Activated CD8-positive, alpha-beta memory T cell treated with anti-CD3 and anti-CD28 coated beads for 24 hours (primary cell): ENCODE data around the gene IPO13.

Experiments
- DNase-seq: peaks from one replicate; pipeline ENCODE4 v3.0.0-alpha.2; 2020

The IPO13 gene

DNA sequence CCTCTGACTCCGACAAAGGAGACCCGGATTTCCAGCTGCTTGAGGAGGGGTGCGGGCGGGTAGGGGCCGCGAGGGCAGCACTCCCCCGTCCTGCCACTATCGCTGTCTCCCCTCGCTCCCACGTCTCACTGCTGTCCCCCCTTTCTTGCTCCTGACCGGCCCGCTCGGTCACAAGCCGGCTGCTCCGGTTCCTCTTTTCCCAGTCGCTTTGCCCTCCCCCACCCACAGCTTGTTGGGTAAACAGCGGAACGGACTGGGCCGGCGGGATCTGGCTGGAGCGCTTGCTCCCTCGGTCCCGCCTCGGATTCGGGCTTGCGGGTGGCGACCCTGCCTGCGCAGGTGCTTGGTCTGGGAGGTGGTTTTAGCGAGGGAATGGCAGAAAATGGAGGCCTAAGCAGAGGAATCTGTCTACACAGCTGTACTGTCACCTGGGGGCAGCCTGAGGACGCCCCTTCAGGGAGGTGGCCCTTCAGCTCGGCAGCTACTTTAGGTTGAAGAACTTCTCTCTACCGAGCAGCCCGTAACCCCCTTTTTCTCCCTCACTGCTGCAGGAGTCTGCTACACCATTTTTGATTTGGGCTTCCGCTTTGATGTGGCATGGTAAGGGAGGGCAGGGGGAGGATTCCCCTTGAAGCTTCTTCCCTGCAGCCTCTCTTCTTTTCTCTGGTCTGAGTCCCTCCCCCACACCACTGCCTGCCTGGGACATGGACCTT is 28.7 kb downstream of the IPO13 start:
- DNase-seq: peak; percentile 71

DNA sequence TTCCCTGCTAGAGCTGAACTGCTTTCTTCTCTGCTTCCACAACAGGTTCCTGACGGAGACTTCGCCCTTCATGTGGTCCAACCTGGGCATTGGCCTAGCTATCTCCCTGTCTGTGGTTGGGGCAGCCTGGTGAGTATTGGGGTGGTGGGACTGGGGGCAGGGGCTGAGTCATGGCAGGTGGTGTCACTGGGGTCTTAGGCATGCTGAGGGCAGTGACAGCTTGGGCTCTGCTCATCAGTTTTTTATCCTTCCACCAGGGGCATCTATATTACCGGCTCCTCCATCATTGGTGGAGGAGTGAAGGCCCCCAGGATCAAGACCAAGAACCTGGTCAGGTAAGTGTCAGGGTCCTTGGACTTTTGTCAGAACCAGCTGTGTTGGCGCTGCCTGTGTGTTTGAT is 29.3 kb downstream of the IPO13 start:
- no peak for DNase-seq

DNA sequence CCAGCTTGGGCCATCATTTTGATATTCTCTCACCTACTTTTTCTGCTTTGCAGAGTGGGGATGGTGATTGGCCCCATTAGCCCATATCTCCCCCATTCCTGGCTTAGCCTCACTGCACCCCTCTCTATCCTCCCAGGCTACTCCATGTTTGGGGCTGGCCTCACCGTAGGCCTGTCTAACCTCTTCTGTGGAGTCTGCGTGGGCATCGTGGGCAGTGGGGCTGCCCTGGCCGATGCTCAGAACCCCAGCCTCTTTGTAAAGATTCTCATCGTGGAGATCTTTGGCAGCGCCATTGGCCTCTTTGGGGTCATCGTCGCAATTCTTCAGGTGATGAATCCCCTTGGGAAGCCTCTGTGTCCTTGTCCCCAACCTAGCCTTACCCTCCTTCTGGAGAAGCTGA is 30.1 kb downstream of the IPO13 start:
- no peak for DNase-seq

DNA sequence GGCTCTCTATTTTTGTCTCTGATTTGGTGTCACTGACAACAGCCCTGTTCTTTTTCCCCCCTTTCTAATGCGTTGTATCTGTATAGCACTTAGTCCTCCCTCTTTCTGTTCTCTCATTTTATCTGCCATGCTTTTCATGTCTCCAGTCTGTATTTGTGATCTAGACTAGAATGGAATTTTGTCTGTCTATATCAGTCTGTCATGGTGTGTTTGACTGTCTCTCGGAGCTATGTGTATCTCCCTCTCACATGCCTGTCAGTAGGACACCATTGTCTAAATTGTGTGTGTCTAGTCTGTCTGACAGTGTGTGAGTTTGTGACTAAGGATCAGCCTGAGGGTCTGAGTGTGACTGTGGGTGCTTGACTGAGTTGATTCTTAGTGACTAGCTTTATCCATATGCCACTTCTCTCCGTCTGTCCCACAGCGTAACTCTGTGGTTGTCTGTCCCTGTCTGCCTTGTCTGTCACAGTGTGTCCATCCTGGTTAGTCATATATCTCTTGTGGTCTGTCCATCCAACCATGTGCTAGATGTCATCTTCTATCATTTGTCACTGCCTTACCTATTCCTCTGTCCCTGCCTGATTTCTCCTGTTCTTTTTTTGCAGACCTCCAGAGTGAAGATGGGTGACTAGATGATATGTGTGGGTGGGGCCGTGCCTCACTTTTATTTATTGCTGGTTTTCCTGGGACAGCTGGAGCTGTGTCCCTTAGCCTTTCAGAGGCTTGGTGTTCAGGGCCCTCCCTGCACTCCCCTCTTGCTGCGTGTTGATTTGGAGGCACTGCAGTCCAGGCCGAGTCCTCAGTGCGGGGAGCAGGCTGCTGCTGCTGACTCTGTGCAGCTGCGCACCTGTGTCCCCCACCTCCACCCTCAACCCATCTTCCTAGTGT is 30.9 kb downstream of the IPO13 start:
- DNase-seq: no peak

DNA sequence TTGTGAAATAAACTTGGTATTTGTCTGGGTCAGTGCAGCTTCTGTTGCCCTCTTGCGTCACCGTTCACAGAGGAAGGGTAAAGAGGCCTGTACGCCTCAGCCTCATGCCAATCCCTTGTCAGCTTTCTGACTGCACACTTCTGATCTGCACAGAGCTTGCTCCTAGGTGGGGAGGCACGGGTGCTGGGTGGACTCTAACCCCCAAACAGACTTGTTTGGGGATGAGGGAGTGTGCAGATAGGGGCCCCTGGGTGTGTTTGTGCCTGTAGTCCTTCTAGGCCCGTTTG is 31.5 kb downstream of the IPO13 start:
- no peak for DNase-seq

DNA sequence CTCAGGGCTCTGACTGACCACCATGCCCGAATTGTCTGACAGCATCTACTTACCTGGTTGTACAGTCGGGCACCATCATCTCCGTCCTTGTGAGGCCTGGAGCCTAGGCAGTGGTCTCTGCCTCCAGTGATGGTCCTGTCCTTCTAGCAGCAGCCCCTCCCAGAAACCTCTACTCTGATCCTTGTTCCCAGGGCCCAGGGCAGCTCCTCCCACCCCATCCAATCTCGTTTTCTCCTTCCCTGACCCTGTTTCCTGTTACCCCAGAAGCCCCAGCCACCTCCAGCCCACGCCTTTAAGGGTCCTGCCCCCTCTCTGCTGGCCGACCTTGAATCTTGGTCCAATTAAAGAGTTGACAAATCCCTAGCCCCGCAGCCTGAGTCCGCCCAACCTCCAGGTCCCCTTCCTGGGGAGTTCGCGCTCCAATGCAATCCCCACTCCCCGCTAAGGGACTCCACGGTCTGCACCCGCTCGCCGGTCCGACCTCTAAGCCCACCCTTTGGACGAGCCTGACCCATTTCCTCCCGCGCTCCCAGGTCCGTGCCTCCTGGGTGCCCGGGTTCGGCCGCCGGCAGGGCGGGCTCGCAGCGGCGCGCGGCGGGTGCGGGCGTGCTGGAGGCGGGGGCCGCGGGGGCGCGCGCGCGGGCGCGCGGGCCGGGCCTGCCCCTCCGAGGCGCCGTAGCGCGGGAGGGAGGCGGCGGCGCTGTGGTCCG is 32.0 kb downstream of the IPO13 start, which contains the start of gene B4GALT2:
B4GALT2 (plus strand) TSS at position 660 of the 710 bp plus-strand sequence. CDS start 1,951 bp downstream, outside the sequence.
- peak; percentile 77 for DNase-seq

DNA sequence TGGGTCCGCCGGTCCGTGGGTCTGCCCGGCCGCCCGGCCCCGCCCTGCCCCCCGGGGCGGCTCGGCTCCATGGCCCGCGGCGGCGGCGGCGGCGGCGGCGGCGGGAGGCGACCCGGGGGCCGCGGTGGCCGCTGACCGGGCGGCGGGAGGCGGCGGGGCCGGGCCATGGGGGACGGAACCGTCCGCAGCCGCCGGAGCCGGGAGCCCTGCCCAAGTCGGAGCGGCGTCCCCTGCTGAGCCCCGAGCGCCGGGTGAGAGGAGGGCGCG is 32.4 kb downstream of the IPO13 start:
- DNase-seq: no peak

DNA sequence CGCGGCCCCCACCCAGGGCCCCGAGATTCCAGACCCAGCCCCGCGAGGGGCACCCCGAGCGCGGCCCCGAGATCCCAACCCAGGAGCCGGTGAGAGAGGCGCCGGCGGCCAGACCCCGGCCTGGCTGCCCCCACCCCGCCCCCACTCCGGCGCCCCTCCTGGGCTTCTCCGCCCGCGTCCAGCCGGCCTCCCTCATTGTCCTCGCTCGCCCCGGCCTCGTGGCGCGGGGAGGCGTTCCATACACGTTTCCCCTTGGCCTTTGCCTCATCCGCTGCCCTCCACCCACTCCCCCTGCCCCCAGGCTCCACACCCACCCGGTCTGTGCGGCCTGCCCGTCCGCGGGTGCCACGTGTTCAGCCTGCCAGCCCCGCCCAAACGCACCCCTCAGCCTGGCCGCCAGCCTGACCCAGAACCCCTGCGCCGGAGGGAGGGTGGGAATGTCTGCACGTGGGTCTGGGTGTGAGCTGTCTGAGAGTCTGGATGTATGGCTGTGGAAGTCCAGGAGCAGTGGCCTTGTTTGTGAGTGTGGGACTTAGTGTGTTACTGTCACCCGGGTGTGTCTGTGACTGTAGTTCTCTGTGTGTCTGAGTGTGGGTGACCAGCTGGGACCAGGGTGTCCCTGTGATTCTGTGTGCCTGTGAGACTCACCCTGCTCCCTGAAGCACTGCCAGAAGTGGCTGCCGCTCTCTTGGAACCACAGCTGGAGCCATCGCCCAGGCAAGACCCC is 32.9 kb downstream of the IPO13 start:
- DNase-seq: peak; percentile 79

DNA sequence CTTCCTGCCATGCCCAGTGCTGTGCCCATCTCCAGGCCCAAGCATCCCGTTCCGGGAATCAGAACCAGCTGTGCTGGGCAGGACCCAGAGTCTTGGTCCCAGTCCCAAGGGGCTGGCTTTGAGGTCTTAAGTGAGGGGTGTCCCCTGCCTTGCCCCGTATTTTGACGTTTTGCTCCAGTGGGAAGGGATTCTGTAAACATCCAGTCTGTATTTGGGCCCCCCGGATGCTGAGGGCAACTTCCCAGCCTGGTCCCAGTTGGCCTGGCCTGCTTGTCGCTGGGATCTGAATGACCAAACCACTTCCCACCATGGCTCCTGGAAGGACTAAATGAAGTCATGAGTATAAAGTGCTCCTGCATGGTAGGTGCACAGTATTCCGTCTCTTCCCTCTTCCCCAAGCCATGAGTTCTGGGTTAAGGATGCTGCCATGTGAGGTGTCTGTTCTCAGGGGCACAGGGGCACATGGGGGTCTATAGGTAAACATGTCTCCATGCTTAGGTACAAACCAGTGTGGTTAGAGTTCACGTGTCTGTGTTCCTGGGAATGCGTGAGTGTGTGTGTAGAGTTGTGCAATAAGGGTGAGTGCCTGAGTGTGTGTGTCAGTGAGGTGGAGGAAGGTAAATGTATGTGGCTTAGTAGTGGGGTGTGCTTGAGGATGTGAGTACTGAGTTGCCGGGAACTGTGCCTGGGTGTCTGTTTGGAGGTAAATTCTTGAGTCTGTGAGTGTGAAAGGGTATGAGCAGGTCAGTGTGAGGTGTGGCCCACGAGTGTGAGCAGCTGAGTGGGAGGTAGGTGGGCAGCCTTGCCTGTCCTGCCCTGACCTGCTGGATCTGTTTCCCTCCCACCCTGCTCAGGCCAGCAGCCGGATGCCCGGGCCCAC is 33.7 kb downstream of the IPO13 start:
- no peak for DNase-seq

DNA sequence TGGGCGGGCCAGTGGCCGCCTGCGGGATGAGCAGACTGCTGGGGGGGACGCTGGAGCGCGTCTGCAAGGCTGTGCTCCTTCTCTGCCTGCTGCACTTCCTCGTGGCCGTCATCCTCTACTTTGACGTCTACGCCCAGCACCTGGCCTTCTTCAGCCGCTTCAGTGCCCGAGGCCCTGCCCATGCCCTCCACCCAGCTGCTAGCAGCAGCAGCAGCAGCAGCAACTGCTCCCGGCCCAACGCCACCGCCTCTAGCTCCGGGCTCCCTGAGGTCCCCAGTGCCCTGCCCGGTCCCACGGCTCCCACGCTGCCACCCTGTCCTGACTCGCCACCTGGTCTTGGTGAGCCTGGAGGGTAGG is 34.4 kb downstream of the IPO13 start:
- no peak for DNase-seq

DNA sequence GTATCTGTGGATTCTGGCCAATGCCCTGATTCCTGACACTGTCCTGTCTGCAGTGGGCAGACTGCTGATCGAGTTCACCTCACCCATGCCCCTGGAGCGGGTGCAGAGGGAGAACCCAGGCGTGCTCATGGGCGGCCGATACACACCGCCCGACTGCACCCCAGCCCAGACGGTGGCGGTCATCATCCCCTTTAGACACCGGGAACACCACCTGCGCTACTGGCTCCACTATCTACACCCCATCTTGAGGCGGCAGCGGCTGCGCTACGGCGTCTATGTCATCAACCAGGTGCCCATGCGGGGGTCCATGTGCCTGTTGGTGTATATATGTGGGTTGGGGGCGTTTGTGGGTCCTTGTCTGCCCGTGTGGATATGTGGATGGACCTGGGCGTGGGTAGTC is 34.9 kb downstream of the IPO13 start:
- DNase-seq: no peak

DNA sequence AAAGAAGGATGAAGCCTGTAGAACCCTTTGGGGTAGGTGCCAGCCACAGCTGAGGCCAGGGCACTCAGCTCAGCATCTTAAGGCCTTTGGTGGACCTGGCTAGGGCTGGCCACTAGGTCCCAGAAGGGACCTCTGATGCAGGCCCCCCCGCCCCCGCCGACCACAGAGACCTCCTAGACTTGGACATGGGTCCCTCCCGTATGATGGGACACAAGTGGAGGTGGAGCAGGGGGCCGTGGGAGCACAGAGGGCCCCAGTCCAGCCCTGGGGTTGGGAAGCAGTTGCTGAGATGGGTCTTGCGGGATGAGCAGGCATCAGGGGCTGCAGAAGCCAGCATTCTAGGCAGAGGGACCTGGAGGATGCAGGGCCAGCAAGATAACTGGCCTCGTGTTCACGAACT is 35.5 kb downstream of the IPO13 start:
- DNase-seq: no peak

DNA sequence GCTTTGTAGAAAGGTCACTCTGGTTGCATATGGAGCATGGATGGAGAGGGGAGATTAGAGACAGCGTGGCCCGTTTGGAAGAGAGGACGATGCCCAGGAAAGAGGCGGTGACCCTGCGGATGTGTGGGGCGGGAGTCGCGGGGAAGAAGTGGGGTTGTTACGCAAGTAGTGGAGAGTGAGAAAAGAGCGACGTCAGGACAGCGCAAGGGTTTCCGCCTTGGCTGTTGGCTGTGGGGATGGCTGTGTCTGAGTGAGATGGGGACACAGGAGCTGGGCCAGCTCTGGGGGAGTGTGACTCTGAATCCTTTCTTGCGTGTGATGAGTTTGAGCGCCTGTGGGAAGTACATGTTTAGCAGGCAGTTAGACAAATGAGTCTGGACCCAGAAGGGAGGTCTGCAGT is 36.1 kb downstream of the IPO13 start:
- no peak for DNase-seq

DNA sequence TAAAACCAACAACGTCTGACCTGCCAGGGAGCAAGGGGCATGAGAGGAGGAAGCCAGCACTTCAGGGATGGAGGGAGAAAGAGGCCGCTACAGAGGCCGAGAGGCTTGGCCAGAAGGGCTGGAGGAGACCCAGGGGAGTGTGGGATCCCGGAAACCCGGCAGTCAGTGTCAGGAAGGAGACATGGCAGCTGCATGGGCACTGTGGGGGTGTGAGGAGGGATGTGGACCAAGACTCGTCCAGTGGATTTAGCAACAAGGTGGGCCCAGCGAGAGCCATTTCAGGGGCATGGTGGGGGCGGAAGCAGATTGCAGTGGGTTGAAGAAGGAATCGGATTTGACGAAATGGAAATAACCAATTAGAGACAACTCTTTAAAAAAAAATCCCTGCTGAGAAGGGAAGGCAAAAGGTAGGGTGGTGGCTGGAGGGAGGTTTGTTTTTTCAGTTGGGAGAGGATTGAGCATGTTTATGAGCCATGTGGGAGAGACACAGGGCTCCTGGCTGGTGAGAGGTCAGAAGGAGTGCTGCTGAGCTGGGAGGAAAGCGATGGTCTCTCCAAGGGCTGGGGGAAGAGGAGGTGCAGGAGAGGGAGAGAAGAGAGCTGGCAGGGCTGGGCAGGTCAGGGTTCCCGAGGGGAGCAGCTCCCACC is 36.6 kb downstream of the IPO13 start:
- no peak for DNase-seq

DNA sequence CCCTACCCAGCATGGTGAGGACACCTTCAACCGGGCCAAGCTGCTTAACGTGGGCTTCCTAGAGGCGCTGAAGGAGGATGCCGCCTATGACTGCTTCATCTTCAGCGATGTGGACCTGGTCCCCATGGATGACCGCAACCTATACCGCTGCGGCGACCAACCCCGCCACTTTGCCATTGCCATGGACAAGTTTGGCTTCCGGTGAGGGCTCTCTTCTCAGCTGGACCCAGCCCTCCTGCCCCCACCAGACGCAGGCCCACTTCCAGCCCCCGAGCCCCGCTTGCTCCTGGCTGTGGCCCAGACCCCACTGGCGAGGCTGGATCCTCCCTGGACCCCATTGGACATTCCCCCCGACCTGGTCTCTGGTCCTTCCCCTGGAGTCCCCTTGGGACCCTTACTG is 38.1 kb downstream of the IPO13 start:
- no peak for DNase-seq

DNA sequence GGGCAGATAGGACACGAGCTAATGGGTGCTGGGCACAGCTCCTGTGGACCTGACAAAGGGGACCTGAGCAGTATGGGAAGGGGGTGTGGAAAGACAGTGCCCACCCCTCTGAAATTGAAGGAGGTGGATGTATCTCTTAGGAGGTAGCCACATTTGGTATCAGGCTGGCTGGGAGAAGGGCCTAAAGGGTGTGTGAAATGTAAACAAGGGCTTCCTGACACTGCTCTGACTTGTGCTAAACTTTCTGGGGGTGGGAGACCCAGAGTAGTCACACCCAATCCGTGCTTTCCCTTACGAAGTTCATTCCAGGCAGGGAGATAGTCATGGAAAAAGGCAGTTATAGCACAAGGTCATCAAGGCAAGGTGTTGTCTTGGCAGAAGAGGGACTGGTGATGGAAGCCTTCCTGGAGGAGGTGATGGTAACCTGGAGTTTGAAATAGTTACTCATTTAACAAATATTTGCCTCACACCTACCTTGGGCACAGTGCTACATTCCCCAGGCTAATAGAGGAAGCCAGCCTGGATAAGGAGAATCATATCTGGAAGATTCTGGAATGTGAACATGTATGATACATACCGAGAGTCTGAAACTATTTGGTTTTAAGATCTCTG is 39.3 kb downstream of the IPO13 start:
- DNase-seq: no peak

DNA sequence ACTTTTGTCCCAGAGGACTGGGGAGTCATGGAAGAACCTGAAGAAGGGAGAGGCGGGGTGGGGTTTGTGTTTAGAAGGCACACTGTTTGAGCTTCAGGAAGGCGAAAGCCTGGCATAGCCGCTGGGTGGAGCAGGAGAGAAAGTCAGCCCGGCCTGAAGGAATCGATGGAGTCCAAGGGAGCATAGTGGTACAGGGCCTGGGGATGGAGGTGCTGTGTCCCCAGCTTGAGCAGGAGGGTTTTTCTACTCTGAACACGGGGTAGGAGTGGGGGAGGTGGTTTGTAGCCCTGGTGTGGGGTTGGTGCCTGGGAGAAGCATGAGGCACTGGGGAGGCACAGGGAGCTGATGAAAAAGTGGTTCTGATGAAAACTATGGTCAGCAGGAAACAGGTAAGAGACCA is 40.0 kb downstream of the IPO13 start:
- DNase-seq: no peak

DNA sequence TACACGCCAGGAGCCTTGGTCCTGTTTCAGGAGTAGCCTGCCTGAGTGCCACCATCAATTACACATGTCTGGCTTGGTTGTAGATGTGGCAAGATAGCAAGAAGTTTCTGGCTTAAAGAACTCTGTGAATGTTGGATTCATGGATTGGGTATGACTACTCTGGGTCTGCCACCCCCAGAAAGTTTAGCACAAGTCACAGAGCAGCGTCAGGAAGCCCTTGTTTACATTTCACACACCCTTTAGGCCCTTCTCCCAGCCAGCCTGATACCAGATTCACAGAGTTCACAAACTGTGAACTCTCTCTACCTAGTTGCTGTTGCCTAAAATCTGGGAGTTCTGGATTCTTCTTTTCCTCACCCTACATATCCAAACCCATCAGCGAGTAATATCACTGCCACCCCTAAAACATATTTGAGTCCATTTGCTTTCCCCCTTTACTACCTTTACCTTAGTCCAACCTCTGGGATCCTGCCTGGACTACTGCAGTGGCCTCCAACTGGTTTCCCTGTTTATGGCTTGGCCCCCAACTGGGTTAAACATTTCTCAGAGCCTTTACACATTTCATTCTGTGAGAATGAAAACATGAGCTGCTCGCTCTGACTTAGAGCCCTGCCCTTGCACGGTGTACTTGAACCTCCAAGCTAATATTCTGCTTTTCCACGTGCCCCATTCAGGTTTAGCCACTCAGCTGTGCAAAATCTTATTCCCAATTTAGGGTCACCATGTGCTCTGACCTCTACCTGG is 40.6 kb downstream of the IPO13 start:
- DNase-seq: no peak

DNA sequence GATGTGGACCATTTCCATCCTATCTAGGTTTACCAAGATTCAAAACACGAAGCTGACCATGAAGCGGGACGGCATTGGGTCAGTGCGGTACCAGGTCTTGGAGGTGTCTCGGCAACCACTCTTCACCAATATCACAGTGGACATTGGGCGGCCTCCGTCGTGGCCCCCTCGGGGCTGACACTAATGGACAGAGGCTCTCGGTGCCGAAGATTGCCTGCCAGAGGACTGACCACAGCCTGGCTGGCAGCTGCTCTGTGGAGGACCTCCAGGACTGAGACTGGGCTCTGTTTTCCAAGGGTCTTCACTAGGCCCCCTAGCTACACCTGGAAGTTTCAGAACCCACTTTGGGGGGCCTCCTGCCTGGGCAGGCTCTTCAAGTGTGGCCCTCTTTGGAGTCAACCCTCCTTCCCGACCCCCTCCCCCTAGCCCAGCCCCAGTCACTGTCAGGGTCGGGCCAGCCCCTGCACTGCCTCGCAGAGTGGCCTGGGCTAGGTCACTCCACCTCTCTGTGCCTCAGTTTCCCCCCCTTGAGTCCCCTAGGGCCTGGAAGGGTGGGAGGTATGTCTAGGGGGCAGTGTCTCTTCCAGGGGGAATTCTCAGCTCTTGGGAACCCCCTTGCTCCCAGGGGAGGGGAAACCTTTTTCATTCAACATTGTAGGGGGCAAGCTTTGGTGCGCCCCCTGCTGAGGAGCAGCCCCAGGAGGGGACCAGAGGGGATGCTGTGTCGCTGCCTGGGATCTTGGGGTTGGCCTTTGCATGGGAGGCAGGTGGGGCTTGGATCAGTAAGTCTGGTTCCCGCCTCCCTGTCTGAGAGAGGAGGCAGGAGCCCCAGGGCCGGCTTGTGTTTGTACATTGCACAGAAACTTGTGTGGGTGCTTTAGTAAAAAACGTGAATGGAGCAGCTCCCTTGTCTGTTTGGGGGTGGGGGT is 43.8 kb downstream of the IPO13 start:
- DNase-seq: no peak

DNA sequence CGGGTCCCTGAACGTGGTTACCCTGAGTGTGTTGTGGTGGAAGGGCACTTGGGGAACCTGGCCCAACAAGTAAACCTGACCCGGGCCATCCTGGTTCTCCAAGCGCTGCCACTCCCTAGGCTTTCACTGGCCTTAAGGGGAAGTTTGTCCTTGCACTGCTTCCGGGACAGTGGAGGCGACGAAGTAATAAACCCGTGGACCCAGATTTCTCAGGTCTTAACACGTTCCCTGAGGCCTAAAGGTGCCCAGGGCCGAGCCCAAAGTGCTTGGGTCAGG is 44.4 kb downstream of the IPO13 start:
- DNase-seq: no peak
